ENCODE data around the gene WDR20. TPM values are rescaled to one million over a fixed set of nuclear protein-coding genes. Genes with fewer than 3 reads are reported as not detected.

The WDR20 gene
- total RNA-seq, 1 experiment from 2014 or later, result 23.7 TPM

DNA sequence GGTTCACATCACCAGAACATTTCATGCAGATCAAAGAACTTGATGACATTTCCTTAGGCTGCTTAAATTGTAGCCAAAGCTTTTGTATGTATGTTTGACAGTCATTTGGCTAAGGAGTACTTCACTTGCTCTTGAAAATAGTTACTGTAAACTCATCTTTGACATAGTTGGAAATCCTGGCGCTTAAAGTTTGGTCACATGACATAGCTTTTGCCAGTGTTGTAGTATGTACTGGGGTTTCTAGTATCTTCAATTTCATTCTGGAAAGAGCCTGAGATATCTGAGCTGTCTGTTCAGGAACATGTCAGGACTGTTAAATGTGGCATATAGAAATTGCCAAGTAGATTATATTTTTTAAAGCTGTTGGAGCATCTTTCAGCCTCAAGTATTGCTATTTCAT is 55.7 kb downstream of the WDR20 start:
- Histone ChIP-seq H3K36me3 (ENCODE audit: low read depth, low read length) (peaks cover 15% of the 10 kb centered on the region; the same call in 1 of the 2 replicates), H3K27ac (ENCODE audit: low read length) (no peak overlapping the region), H2AFZ (ENCODE audit: low read length) (no peak overlapping the region), H3K4me2 (ENCODE audit: low read length) (no peak overlapping the region), H3K79me2 (ENCODE audit: low read length) (peaks cover 59% of the 10 kb centered on the region), H3K4me3 (ENCODE audit: low read length) (no peak overlapping the region), H3K4me1 (ENCODE audit: insufficient read depth, low read length) (no peaks in the 10 kb centered on the region), H3K27me3 (ENCODE audit: low read length) (no peaks in the 10 kb centered on the region), H4K20me1 (ENCODE audit: low read length) (no peaks in the 10 kb centered on the region), H3K9me2 (replicated peaks; ENCODE audit: low read length) (no peaks in the 10 kb centered on the region), H3K9me3 (ENCODE audit: low read length) (no peaks in the 10 kb centered on the region), H3K9ac (ENCODE audit: low read length) (no peak overlapping the region), H3F3A (ENCODE audit: low read length, unreplicated experiment) (no peaks in the 10 kb centered on the region)
- TF ChIP-seq, protein P1, sequence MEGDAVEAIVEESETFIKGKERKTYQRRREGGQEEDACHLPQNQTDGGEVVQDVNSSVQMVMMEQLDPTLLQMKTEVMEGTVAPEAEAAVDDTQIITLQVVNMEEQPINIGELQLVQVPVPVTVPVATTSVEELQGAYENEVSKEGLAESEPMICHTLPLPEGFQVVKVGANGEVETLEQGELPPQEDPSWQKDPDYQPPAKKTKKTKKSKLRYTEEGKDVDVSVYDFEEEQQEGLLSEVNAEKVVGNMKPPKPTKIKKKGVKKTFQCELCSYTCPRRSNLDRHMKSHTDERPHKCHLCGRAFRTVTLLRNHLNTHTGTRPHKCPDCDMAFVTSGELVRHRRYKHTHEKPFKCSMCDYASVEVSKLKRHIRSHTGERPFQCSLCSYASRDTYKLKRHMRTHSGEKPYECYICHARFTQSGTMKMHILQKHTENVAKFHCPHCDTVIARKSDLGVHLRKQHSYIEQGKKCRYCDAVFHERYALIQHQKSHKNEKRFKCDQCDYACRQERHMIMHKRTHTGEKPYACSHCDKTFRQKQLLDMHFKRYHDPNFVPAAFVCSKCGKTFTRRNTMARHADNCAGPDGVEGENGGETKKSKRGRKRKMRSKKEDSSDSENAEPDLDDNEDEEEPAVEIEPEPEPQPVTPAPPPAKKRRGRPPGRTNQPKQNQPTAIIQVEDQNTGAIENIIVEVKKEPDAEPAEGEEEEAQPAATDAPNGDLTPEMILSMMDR (conservative IDR thresholded peaks at IDR 0.05; ENCODE audit: low read depth, low read length), result no peak
- TF ChIP-seq EZH2 (IDR thresholded peaks at IDR 0.05; ENCODE audit: low read length, unreplicated experiment) (no peak), EZH2phosphoT487 (IDR thresholded peaks at IDR 0.05; ENCODE audit: borderline replicate concordance, low read length) (no peak)
- DNase-seq (no peak), ATAC-seq (no peak)
- BruUV-seq (replicated peaks), result no TSS peak
- POLR2A ChIA-PET (ENCODE audit: unreplicated experiment), result no interaction called here
- CTCF ChIA-PET, result no interaction called here
- intact Hi-C loops (cut with micrococcal nuclease), result no loop called here

DNA sequence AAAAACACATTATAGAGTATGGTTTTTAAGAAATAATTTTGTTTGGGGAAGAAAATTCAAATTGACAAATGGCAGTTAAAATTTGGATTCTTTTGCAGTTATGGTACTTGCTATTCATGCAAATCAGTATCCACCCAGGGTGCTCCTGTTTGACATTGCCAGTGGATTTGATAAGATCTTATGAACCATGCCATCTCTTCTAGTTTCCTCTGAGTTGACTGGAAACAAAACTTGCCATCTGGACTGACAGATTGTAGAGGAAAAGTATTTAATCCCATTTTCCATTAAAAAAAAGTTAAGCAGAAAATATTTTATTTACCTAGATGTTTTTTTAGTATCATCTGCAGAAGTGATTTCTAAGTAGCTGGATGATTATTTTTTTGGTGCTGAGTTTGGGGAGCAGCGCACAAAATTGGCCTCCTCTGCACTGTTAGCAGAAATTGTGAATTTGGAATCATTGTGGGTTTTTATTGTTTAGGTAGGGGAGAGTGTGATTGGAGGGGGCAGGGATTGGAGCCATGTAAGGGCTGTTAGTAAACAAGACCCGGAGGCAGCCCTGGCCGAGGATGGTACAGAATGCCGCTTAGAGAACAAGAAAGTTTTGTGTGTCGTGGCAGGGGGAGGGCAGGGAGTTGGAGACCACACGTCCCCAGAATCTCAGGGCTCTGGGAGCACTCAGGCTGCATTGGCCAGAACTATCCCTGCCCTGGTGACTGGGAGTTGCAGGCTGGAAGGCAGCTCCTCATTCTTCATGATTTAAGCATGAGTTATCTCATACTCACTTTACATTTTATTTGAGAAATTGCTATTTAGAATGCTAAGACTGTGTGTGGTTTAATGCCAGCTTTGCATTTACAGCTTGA is 56.6 kb downstream of the WDR20 start:
- Histone ChIP-seq H3F3A (ENCODE audit: low read length, unreplicated experiment) (no peaks in the 10 kb centered on the region), H3K9me3 (ENCODE audit: low read length) (no peaks in the 10 kb centered on the region), H3K79me2 (ENCODE audit: low read length) (peaks cover 58% of the 10 kb centered on the region), H3K27me3 (ENCODE audit: low read length) (no peaks in the 10 kb centered on the region), H3K4me1 (ENCODE audit: insufficient read depth, low read length) (no peaks in the 10 kb centered on the region), H3K9me2 (replicated peaks; ENCODE audit: low read length) (no peaks in the 10 kb centered on the region), H3K4me3 (ENCODE audit: low read length) (no peak overlapping the region), H3K36me3 (ENCODE audit: low read depth, low read length) (peaks cover 15% of the 10 kb centered on the region; the same call in 1 of the 2 replicates), H3K27ac (ENCODE audit: low read length) (no peak overlapping the region), H3K4me2 (ENCODE audit: low read length) (no peak overlapping the region), H3K9ac (ENCODE audit: low read length) (no peak overlapping the region), H4K20me1 (ENCODE audit: low read length) (no peaks in the 10 kb centered on the region), H2AFZ (ENCODE audit: low read length) (no peak overlapping the region)
- no peak for TF ChIP-seq EZH2phosphoT487 (IDR thresholded peaks at IDR 0.05; ENCODE audit: borderline replicate concordance, low read length)
- TF ChIP-seq, protein P1 (conservative IDR thresholded peaks at IDR 0.05; ENCODE audit: low read depth, low read length), result no peak
- TF ChIP-seq EZH2 (IDR thresholded peaks at IDR 0.05; ENCODE audit: low read length, unreplicated experiment), result no peak
- CTCF ChIA-PET, result no interaction called here
- ATAC-seq (no peak), DNase-seq (no peak)
- BruUV-seq (replicated peaks), result no TSS peak
- intact Hi-C loops (cut with micrococcal nuclease), result no loop called here
- POLR2A ChIA-PET (ENCODE audit: unreplicated experiment), result interaction anchor here (0.7 kb wide), 1 partner anchor 48 kb away, joined by 4 read pairs; no protein-coding TSS in a partner anchor

DNA sequence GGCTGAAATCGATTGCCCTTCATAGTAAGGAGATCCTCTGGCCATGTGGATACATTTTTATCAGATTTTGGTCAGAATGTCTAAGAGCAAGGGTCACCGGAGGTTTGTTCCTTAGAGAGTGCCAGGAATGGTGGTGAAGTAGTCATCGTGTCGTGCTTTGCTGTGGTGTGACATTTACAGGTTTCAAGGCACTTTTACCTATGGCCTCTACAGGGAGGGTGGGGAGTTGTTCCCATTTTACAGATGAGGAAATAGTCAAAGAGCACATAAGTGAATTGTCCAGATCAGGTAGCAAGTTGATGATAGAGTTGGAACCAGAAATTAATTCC is 57.2 kb downstream of the WDR20 start:
- Histone ChIP-seq H3F3A (ENCODE audit: low read length, unreplicated experiment) (no peaks in the 10 kb centered on the region), H3K4me3 (ENCODE audit: low read length) (no peak overlapping the region), H3K79me2 (ENCODE audit: low read length) (peaks cover 58% of the 10 kb centered on the region), H4K20me1 (ENCODE audit: low read length) (no peaks in the 10 kb centered on the region), H3K9me3 (ENCODE audit: low read length) (no peaks in the 10 kb centered on the region), H3K4me2 (ENCODE audit: low read length) (no peak overlapping the region), H2AFZ (ENCODE audit: low read length) (no peak overlapping the region), H3K27ac (ENCODE audit: low read length) (no peak overlapping the region), H3K36me3 (ENCODE audit: low read depth, low read length) (peaks cover 15% of the 10 kb centered on the region; the same call in 1 of the 2 replicates), H3K27me3 (ENCODE audit: low read length) (no peaks in the 10 kb centered on the region), H3K4me1 (ENCODE audit: insufficient read depth, low read length) (no peaks in the 10 kb centered on the region), H3K9ac (ENCODE audit: low read length) (no peak overlapping the region), H3K9me2 (replicated peaks; ENCODE audit: low read length) (no peaks in the 10 kb centered on the region)
- TF ChIP-seq, protein P1 (conservative IDR thresholded peaks at IDR 0.05; ENCODE audit: low read depth, low read length), result no peak
- no peak for TF ChIP-seq EZH2 (IDR thresholded peaks at IDR 0.05; ENCODE audit: low read length, unreplicated experiment)
- no peak for TF ChIP-seq EZH2phosphoT487 (IDR thresholded peaks at IDR 0.05; ENCODE audit: borderline replicate concordance, low read length)
- intact Hi-C loops (cut with micrococcal nuclease), result no loop called here
- no TSS peak for BruUV-seq (replicated peaks)
- ChIA-PET POLR2A (ENCODE audit: unreplicated experiment) (interaction anchor here (0.7 kb wide), 1 partner anchor 48 kb away, joined by 4 read pairs; no protein-coding TSS in a partner anchor), CTCF (no interaction called here)
- no peak for ATAC-seq
- no peak for DNase-seq
